ENCODE measurements around the gene PPP2R5D. TPM values are rescaled to one million over a fixed set of nuclear protein-coding genes. Genes with fewer than 3 reads are reported as not detected.

The PPP2R5D gene
- total and polyA plus RNA-seq, 2 of the 8 experiments (the other 6 are each of a cell fraction or from before 2014, with no cell fraction given): 52.1 to 55.7 TPM

- H4K5ac ChIP-seq (ENCODE audit: insufficient read length, low read depth, low read length): no peak overlapping the region
- H3K4ac ChIP-seq (replicated peaks; ENCODE audit: insufficient read length, low read depth, low read length): no peak overlapping the region
- H3K4me3 ChIP-seq (ENCODE audit: extremely low read depth in 1 of 4, insufficient read depth in 2 of 4, low read depth in 3 of 4, low read length in 4 of 4): no peak overlapping the region
- H2AFZ ChIP-seq (ENCODE audit: low read length): no peak overlapping the region
- H3K4me2 ChIP-seq (ENCODE audit: insufficient read depth in 1 of 2, low read depth in 2 of 2, low read length in 2 of 2): no peak overlapping the region
- H3K14ac ChIP-seq (ENCODE audit: insufficient read length): no peak overlapping the region
- peaks cover 0 to 7% (median 4%) of the 10 kb centered on the region in 4 experiments; a peak in 4 of 7 replicates for H3K4me1 ChIP-seq (replicated peaks in 1 of 4; ENCODE audit: control insufficient read depth in 3 of 4, insufficient read depth in 4 of 4, low read length in 3 of 4)
- H3K27me3 ChIP-seq (replicated peaks in 1 of 4; ENCODE audit: control insufficient read depth in 3 of 4, extremely low read depth in 1 of 4, insufficient read depth in 3 of 4, low read length in 3 of 4): no peaks in the 10 kb centered on the region
- H3K56ac ChIP-seq (replicated peaks; ENCODE audit: insufficient read length, low read depth, low read length): no peak overlapping the region
- ChIA-PET POLR2A (ENCODE audit: partially characterized antibody) (interaction anchor here (0.9 to 1.6 kb wide), 3 partner anchors 8 to 25 kb away, joined by 3 to 4 read pairs (median 4); partner anchors contain the start of gene GNMT), CTCF (ENCODE audit: partially characterized antibody) (interaction anchor here (0.6 to 1.3 kb wide), 3 partner anchors 10 to 45 kb away, joined by 3 to 4 read pairs (median 3); a partner anchor contains a TSS)
- DNase-seq (ENCODE audit: low read depth in 1 of 2, low spot score in 2 of 2) (no peak), FAIRE-seq (no peak)
- H3K27ac ChIP-seq (ENCODE audit: low read depth, low read length): no peak overlapping the region
- no peak overlapping the region for H3K23ac ChIP-seq (ENCODE audit: insufficient read length)
- no peak overlapping the region for H2BK120ac ChIP-seq (replicated peaks; ENCODE audit: low read depth, low read length)
- TF ChIP-seq BCL11A (IDR thresholded peaks at IDR 0.05; ENCODE audit: low read depth in 2 of 2, low read length in 2 of 2): no peak
- TF ChIP-seq NANOG (IDR thresholded peaks at IDR 0.05; ENCODE audit: insufficient read depth, low read depth, low read length, poor library complexity, severe bottlenecking): no peak
- TF ChIP-seq JUN (IDR thresholded peaks at IDR 0.05; ENCODE audit: low read depth, low read length): no peak
- no peak for TF ChIP-seq HDAC2 (IDR thresholded peaks at IDR 0.05; ENCODE audit: borderline replicate concordance in 1 of 2, low read depth in 2 of 2, low read length in 2 of 2)
- TF ChIP-seq ASH2L (IDR thresholded peaks at IDR 0.05; ENCODE audit: low read length): no peak
- TF ChIP-seq, protein P1, sequence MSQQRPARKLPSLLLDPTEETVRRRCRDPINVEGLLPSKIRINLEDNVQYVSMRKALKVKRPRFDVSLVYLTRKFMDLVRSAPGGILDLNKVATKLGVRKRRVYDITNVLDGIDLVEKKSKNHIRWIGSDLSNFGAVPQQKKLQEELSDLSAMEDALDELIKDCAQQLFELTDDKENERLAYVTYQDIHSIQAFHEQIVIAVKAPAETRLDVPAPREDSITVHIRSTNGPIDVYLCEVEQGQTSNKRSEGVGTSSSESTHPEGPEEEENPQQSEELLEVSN (IDR thresholded peaks at IDR 0.05): no peak
- H3K23me2 ChIP-seq (ENCODE audit: low read depth, low read length): peaks cover 3% of the 10 kb centered on the region
- H2BK5ac ChIP-seq (ENCODE audit: low read depth, low read length): no peak overlapping the region
- H3K36me3 ChIP-seq (ENCODE audit: control insufficient read depth in 2 of 4, insufficient read depth in 4 of 4, low read length in 3 of 4): peaks cover 3 to 49% (median 23%) of the 10 kb centered on the region in 4 experiments; a peak in 7 of 8 replicates
- H3K9me3 ChIP-seq (ENCODE audit: insufficient read depth in 2 of 2, low read depth in 1 of 2, low read length in 1 of 2): no peaks in the 10 kb centered on the region
- H2BK20ac ChIP-seq (ENCODE audit: low read length): no peak overlapping the region
- H4K91ac ChIP-seq (replicated peaks; ENCODE audit: insufficient read length, low read length): no peak overlapping the region
- H3K18ac ChIP-seq (ENCODE audit: extremely low read depth, low read length): no peak overlapping the region
- WGBS, 2 experiments (ENCODE audit: extremely low coverage in 1 of 2, insufficient coverage in 1 of 2, insufficient read length in 1 of 2, insufficient replicate concordance in 2 of 2, low coverage in 1 of 2, low lambda C conversion rate in 2 of 2, missing lambda C conversion rate in 1 of 2): 96% methylated on average over 7 of the region's 7 CpGs; no CpG with 5 or more reads in 1 of the 2 experiments
- peaks cover 0 to 46% of the 10 kb centered on the region in 2 experiments; a peak in 3 of 4 replicates for H3K79me2 ChIP-seq (ENCODE audit: control insufficient read depth in 1 of 2, insufficient read depth in 2 of 2, low read length in 2 of 2)
- H2BK12ac ChIP-seq (ENCODE audit: low read depth, low read length): no peak overlapping the region
- peaks cover 0 to 5% of the 10 kb centered on the region in 2 experiments for H4K20me1 ChIP-seq (replicated peaks in 1 of 2; ENCODE audit: control insufficient read depth in 1 of 2, insufficient read depth in 2 of 2, low read length in 2 of 2)
- H3K79me1 ChIP-seq (ENCODE audit: low read depth, low read length): peaks cover 13% of the 10 kb centered on the region; the same call in 1 of the 2 replicates
- H3K9ac ChIP-seq (replicated peaks in 1 of 4; ENCODE audit: extremely low read depth in 1 of 4, low read depth in 3 of 4, low read length in 3 of 4): no peak overlapping the region
- H2BK15ac ChIP-seq (ENCODE audit: low read length): no peak overlapping the region
- no peak overlapping the region for H2AK5ac ChIP-seq (ENCODE audit: low read depth, low read length)
- H4K8ac ChIP-seq (ENCODE audit: extremely low read depth, insufficient read depth, low read length): no peak overlapping the region
Observed at GRCh38 chr6:42935322-42935721, 49.0 kb upstream of the PPP2R5D start.

All from H1 (cell line).